GM23248 (cell line): ENCODE data around the gene WIPF2. TPM values are rescaled to one million over a fixed set of nuclear protein-coding genes. Genes with fewer than 3 reads are reported as not detected.
A peak's percentile ranks its signal among the peaks of the same experiment; 100 is the strongest.

ENCODE experiments used
- DNase-seq: peaks from one replicate; pipeline ENCODE4 v3.0.0-alpha.2; 2015
- H2AFZ ChIP-seq: fragments of 200-600 bp; sonication (generic); 2 replicates; pipeline ENCODE4 v1.6.1; 2016; ENCODE audit warnings: antibody characterized with exemption
- H3F3A ChIP-seq: fragments of 200-600 bp; sonication (generic); 2 replicates; pipeline ENCODE4 v1.6.1; 2016; ENCODE audit warnings: mild to moderate bottlenecking, antibody characterized with exemption, mixed run types; ENCODE audit not compliant: insufficient read depth
- H3K27ac ChIP-seq: fragments of 200-600 bp; sonication (generic); 2 replicates; pipeline ENCODE4 v1.5.1; 2016; ENCODE audit warnings: mild to moderate bottlenecking
- H3K27me3 ChIP-seq: fragments of 200-600 bp; sonication (generic); replicated peaks from 2 replicates; pipeline ENCODE4 v1.6.1; 2016; ENCODE audit warnings: mild to moderate bottlenecking; ENCODE audit not compliant: insufficient read depth
- H3K36me3 ChIP-seq: fragments of 200-600 bp; sonication (generic); 2 replicates; pipeline ENCODE4 v1.6.1; 2016; ENCODE audit warnings: low read depth, mild to moderate bottlenecking
- H3K4me1 ChIP-seq: fragments of 200-600 bp; sonication (generic); 2 replicates; pipeline ENCODE4 v1.6.1; 2016; ENCODE audit warnings: mild to moderate bottlenecking; ENCODE audit not compliant: insufficient read depth
- H3K4me2 ChIP-seq: fragments of 200-600 bp; sonication (generic); one replicate; pipeline ENCODE4 v1.6.1; 2016; ENCODE audit warnings: mild to moderate bottlenecking; ENCODE audit not compliant: unreplicated experiment
- H3K4me3 ChIP-seq: fragments of 200-600 bp; sonication (generic); 2 replicates; pipeline ENCODE4 v1.5.1; 2016; ENCODE audit warnings: mild to moderate bottlenecking
- H3K79me2 ChIP-seq: fragments of 200-600 bp; sonication (generic); 2 replicates; pipeline ENCODE4 v1.6.1; 2016; ENCODE audit warnings: mild to moderate bottlenecking; ENCODE audit not compliant: insufficient read depth
- H3K9ac ChIP-seq: fragments of 200-600 bp; sonication (generic); 2 replicates; pipeline ENCODE4 v1.6.1; 2016; ENCODE audit warnings: mild to moderate bottlenecking
- H3K9me2 ChIP-seq: fragments of 200-600 bp; sonication (generic); 2 replicates; pipeline ENCODE4 v1.6.1; 2016; ENCODE audit warnings: mixed run types, mild to moderate bottlenecking, moderate library complexity; ENCODE audit not compliant: insufficient read depth
- H3K9me3 ChIP-seq: fragments of 200-600 bp; sonication (generic); one replicate; pipeline ENCODE4 v1.6.1; 2017; ENCODE audit warnings: low read depth
- H4K20me1 ChIP-seq: fragments of 200-600 bp; sonication (generic); 2 replicates; pipeline ENCODE4 v1.6.0; 2016; ENCODE audit not compliant: insufficient read depth
- EZH2 ChIP-seq: fragments of 200-600 bp; sonication (generic); IDR thresholded peaks from 2 replicates; pipeline ENCODE4 v1.6.1; 2018; ENCODE audit warnings: antibody characterized with exemption, mild to moderate bottlenecking; ENCODE audit not compliant: insufficient read depth, poor library complexity, severe bottlenecking
- EZH2phosphoT487 ChIP-seq: fragments of 200-600 bp; sonication (generic); IDR thresholded peaks from 2 replicates; pipeline ENCODE4 v1.6.1; 2018; ENCODE audit warnings: antibody characterized with exemption, moderate library complexity, mild to moderate bottlenecking, low read depth; ENCODE audit not compliant: insufficient read depth
- WGBS, 2 experiments: methylation state at CpG; one replicate each; pipeline ENCODE4 v1.1.6; 2015 to 2017; ENCODE audit warnings: low lambda C conversion rate in 2 of 2, low coverage in 1 of 2; ENCODE audit errors: missing lambda C conversion rate in 2 of 2; 5-methylcytosine and 5-hydroxymethylcytosine counted together
- in situ Hi-C: fragments of 300-500 bp; cut with MboI; formaldehyde crosslinking; loops from 2 replicates; pipeline ENCODE4 v1.15.0; 2020
- polyA plus RNA-seq: library from polyadenylated mRNA; unstranded; fragments of >200 nt; fragmentation: Nextera tagmentation; extraction: Ambion mirVana; gene quantifications from 2 replicates; pipeline ENCODE4 v1.2.1, GENCODE V29; 2016
- total RNA-seq: library from RNA; depleted of rRNA; stranded (reverse); fragments of >200 nt; shearing (Covaris generic); gene quantifications from 2 replicates; pipeline ENCODE4 v1.2.3, GENCODE V29; 2014

WIPF2 gene
- total and polyA plus RNA-seq, 2 experiments from 2014 or later: 5.9 to 20.5 TPM

- DNase-seq: peak; percentile 37
- Histone ChIP-seq H2AFZ (no peak overlapping the region), H3K9me2 (no peaks in the 10 kb centered on the region), H3K27ac (peak overlapping the region; percentile 14), H3K9me3 (no peaks in the 10 kb centered on the region), H3F3A (peaks cover 40% of the 10 kb centered on the region), H3K79me2 (peaks cover 98% of the 10 kb centered on the region), H3K4me2 (no peak overlapping the region), H3K4me1 (peaks cover 29% of the 10 kb centered on the region), H4K20me1 (peaks cover 14% of the 10 kb centered on the region), H3K36me3 (no peaks in the 10 kb centered on the region), H3K9ac (peak overlapping the region; percentile 23; the same call in 1 of the 2 replicates), H3K27me3 (no peaks in the 10 kb centered on the region), H3K4me3 (no peak overlapping the region)
- WGBS, 2 experiments: 33 to 43% methylated on average over 4 of the region's 4 CpGs
- in situ Hi-C loops: no loop called here
- no peak for TF ChIP-seq EZH2
- TF ChIP-seq EZH2phosphoT487: no peak
Observed at GRCh38 chr17:40241252-40241834, 22.2 kb downstream of the WIPF2 start.

- Histone ChIP-seq H3K79me2 (peaks cover 99% of the 10 kb centered on the region), H3K36me3 (no peaks in the 10 kb centered on the region), H3K9me3 (no peaks in the 10 kb centered on the region), H3K4me3 (peak overlapping the region; percentile 17; the same call in 1 of the 2 replicates), H4K20me1 (peaks cover 13% of the 10 kb centered on the region), H2AFZ (no peak overlapping the region), H3K4me2 (peak overlapping the region; percentile 63), H3K27ac (peak overlapping the region; percentile 53), H3K4me1 (peaks cover 29% of the 10 kb centered on the region), H3K9ac (peak overlapping the region; percentile 45; the same call in 1 of the 2 replicates), H3F3A (peaks cover 40% of the 10 kb centered on the region), H3K9me2 (no peaks in the 10 kb centered on the region), H3K27me3 (no peaks in the 10 kb centered on the region)
- in situ Hi-C loops: no loop called here
- TF ChIP-seq EZH2phosphoT487: no peak
- TF ChIP-seq EZH2: no peak
- 24 to 33% methylated on average over 3 of the region's 3 CpGs for WGBS, 2 experiments
- DNase-seq: peak; percentile 68
Observed at GRCh38 chr17:40242774-40243173, 23.7 kb downstream of the WIPF2 start.

- peak overlapping the region; percentile 53 for H3K27ac ChIP-seq
- WGBS, 2 experiments: 11 to 12% methylated on average over 3 of the region's 3 CpGs
Observed at GRCh38 chr17:40243761-40244160, 24.7 kb downstream of the WIPF2 start.

GRCh38 chr17:40244255-40244654 lies 25.2 kb downstream of the WIPF2 start:
- 62 to 69% methylated on average over 4 of the region's 4 CpGs for WGBS, 2 experiments

More at GRCh38 chr17:40243761-40244160, 24.7 kb downstream of the WIPF2 start:
- H3K9me3 ChIP-seq: no peaks in the 10 kb centered on the region
- H3K9me2 ChIP-seq: no peaks in the 10 kb centered on the region
- peaks cover 99% of the 10 kb centered on the region for H3K79me2 ChIP-seq
- no peaks in the 10 kb centered on the region for H3K27me3 ChIP-seq
- in situ Hi-C loops: no loop called here
- H3K4me2 ChIP-seq: peak overlapping the region; percentile 63
- peak overlapping the region; percentile 17 for H3K4me3 ChIP-seq
- H3K36me3 ChIP-seq: no peaks in the 10 kb centered on the region
- peak; percentile 55 for DNase-seq
- TF ChIP-seq EZH2 (no peak), EZH2phosphoT487 (no peak)
- H3F3A ChIP-seq: peaks cover 40% of the 10 kb centered on the region
- H3K9ac ChIP-seq: peak overlapping the region; percentile 45
- no peak overlapping the region for H2AFZ ChIP-seq
- H4K20me1 ChIP-seq: peaks cover 10% of the 10 kb centered on the region; the same call in 1 of the 2 replicates
- H3K4me1 ChIP-seq: peaks cover 29% of the 10 kb centered on the region

More at GRCh38 chr17:40244255-40244654, 25.2 kb downstream of the WIPF2 start:
- Histone ChIP-seq H3K27ac (peak overlapping the region; percentile 53), H3K9me3 (no peaks in the 10 kb centered on the region), H3K36me3 (no peaks in the 10 kb centered on the region), H3F3A (peaks cover 40% of the 10 kb centered on the region), H3K27me3 (no peaks in the 10 kb centered on the region), H3K9ac (no peak overlapping the region), H3K9me2 (no peaks in the 10 kb centered on the region), H3K4me1 (peaks cover 29% of the 10 kb centered on the region), H3K79me2 (peaks cover 100% of the 10 kb centered on the region), H3K4me3 (no peak overlapping the region), H3K4me2 (peak overlapping the region; percentile 63), H4K20me1 (peaks cover 10% of the 10 kb centered on the region; the same call in 1 of the 2 replicates), H2AFZ (no peak overlapping the region)
- TF ChIP-seq EZH2phosphoT487: no peak
- no peak for TF ChIP-seq EZH2
- DNase-seq: no peak
- in situ Hi-C loops: no loop called here
